GM18498 (cell line): ENCODE measurements around the gene PKP1.

Experiments used
- ATAC-seq: cut with Tn5 transposase; IDR thresholded peaks from one replicate; pipeline ENCODE4 v1.9.1; 2021; ENCODE audit warnings: mild to moderate bottlenecking, moderate library complexity; ENCODE audit not compliant: unreplicated experiment

Gene PKP1

DNA sequence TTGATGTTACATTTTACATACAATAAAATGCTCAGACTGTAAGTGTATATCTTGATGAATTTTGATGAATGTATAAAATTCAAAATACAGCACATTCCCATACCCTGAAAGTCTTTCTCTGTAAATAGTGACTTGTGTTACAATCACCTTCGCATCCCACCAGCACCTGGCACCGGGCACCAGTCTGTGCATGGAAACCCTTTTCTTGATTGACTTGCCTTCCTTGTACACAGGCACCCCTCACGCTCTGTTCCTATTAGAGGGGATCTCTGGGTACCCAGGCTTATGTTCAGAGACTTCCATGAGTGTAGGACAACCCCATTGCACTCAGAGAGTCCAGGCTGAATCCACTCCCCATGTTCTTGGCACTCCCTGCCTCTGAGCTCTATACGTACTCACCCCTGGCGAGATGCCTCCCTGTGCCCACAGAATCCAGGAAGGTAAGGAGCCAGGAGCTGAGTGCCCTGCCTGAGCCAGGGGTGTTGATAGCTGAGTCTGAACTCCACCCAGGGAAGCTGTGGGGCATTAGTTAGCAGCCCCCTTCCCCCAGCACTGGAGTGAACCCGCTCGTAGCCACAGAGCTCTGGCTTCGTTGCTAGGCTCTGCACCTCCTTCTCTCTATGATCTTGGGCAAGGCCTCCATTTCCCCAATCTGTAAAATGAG is 22.5 kb upstream of the PKP1 start:
- no peak for ATAC-seq

DNA sequence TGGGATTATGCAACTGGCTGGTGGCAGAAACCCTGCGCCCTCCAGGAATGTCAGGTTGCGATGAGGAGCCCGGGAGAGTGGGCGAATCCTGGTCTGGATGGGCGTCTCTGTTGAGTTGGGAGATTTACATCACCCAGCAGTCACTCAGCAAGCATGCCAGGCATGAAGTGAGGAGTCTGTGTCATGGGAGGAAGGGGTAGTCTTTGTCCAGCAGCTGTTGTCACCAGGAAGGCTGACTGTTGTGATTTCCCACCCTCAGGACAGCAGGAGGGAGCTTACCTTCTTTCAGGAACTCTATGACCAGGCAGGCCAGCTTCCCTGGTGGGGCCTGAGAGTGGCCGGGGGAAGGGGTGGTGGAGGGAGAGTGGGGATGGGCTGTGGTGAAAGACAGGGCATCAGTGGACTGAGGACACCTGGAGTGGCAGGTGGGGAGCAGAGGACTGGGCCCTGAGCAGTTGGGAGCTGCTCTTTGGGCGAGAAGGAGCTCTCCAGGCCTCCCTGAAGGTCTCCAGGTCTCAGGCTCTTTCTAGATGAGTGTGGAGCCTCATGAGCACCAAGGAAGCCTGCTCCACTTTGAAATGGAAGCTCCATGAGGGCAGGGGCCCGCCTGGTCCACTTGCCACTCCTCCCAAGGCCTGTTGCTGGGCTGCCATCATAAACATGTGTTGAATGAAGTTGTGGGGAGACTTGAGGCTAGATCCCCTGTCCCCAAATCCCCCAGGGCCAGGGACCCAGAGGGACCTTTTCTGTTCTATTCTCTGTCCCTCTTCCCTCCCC is 21.3 kb upstream of the PKP1 start:
- ATAC-seq, result no peak

DNA sequence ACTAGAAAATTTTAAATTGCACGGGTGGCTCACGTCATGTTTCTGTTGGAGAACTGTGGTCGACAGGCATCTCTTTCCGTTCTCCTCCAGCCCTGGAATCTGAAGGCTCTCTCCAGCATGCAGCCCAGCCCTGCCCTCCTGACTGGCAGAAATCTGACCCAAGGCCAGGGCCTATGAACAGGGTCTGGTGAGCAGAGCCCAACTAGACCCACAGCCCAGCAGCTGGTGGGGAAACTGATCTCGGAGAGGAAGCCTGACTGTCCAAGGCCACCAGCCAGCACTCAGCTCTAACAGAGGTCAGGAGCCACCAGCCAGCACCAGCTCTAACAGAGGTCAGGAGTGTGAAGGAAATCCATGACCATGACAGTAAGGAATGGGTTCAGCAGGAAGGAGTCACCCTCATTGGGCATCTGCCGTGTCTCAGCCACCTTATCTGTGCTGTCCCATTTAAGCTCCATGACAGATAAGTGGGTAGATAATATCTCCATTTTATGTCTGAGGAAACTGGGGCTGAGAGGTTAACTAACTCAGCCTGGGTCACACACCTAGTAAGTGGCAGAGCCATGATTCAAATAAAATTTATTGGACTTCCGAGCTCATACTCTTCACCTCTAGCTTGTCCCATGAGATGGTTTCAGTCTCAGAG is 20.2 kb upstream of the PKP1 start:
- no peak for ATAC-seq

DNA sequence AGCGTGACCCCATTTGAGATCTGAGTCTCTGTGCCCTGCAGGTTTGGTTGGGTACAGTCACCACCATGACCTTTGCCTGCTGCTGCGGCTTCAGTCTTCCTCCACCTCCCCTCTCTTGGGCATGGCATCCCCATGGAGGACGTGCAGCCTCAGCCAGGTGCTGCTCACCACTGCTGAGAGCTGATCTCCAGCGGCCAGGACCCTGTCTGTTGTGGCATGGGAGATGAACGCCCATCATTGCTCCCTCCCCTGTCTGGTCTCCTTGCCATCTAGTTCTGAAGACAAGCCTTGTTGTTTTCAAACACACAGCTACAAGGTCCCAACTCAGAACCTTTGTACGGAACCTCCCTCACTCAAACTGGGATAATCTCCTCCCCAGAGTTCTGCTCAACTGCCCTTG is 19.2 kb upstream of the PKP1 start:
- ATAC-seq, result no peak

DNA sequence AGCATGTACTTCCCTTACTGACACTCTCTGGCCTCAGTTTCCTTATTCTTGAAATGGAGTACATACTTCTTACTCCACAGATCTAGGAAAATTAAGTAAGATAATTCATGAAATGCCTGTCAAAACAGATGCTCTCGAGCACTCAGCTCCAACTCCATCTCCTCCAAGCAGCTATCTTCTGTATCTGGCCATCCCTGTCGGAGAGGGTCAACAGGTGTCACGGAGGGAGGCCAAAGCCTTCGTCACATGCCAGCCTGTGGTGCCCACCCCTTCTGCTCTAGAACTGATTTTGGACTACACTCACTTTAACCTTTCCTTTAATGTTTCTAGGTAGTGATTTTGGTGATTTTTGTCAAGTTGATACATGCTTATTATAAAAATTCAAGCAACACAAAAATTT is 18.8 kb upstream of the PKP1 start:
- ATAC-seq, result no peak

DNA sequence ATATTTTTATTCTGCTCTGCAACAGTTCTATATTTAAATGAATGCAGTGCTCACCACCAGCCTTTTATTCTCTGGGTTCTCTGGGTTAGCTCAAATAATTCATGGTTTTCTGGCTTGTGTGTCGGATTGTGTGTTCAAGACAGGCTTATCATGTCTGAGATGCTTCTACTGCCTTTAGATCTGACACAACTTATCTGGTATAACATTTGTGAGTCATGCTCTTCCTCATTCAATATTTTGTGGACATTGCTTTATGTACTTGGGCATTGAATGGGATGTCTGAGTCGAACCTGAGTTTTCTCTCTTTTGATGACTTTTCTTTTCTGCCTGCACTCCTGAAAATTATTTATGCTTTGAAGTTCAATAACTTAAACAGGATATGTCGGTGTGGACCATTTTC is 17.6 kb upstream of the PKP1 start:
- ATAC-seq, result no peak

DNA sequence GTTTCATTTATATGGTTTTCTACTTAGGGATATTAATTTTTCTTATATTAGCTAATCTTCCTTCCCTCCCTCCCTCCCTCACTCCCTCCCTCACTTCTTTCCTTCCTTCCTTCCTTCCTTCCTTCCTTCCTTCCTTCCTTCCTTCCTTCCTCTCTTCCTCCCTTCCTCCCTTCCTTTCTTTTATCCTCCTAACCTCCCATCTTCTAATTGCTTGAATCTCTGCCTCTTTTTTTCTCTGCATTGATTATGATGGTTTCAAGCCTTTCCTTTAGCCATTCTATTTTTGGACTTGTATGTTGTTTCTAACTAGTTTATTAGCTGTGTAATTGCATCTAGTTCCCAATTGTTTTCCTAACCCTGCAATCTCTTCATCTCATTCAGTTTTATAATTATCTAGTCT is 17.0 kb upstream of the PKP1 start:
- no peak for ATAC-seq

DNA sequence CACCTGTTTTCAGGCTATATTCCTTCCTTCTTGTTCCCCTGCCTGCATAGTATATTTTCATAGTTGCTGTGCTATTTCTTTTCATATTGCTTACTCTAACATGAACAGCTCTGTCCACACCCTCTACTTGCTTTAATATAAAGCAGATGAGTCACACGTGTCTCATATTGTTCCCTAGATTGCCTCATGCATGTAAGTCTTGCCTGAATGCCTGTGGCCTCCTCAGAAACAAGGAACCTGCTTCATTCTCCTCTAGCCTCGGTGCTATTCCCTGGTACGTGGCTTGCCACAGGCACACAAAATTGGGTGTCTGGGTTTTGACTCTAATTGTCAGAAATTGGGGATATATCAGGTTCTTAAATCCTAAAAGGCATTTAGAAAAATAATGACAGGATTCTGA is 16.5 kb upstream of the PKP1 start:
- no peak for ATAC-seq

DNA sequence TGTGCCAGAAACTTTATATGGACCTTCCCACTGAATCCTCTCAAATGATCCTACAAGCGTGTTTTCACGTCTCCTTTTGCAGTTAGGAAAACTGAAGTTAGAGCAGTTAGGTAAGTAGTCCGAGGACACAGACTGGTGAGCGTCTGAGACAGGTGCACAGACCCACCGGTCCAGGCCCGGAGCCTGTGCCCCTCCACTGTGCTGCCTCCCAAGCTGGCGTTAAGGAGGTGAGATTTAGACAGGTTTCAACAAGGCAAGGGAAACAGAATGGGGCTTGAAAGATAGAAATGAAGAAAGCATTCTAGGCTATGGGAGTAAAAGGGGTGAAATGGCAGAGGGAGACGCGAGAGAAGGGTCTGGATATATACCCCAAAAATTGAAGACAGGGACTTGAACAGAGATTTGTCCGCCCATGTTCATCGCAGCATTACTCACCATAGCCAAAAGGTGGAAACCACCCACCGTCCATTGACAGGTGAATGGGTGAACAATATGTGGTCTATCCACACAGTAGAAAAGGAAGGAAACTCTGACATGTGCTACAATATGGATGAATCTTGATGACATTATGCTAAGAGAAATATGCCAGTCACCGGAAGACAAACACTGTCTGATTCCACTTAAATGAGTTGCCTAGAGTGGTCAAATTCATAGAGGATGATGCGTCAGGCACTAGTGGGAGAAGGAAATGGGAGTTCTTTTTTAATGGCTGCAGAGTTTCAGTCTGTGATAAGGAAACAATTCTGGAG is 15.7 kb upstream of the PKP1 start:
- ATAC-seq, result no peak

DNA sequence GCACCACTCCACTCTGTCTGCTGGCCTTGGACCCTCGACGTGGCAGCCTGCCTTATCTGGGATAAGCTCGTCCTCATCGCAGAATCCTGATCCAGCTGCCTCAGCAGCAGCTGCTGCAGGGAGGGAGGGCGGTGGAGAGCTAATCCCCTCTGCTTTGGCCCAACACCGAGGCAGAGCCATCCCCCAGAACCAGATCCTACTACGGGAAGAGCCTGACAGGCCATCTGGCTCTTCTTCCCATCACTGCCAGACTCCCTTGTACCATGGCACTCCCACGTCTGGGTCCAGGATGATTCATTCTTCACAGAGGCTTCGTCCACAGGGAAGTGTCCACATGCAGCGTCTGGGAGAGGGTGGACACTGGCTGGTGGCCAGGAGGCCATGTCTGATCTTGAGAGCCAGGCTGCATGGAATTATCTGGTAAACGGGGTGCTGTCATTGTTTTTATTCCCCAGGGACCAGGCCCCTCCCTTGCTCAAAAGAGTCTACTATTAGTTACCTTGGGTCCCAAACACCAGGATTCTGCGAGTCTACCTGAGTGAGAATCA is 14.6 kb upstream of the PKP1 start:
- no peak for ATAC-seq

DNA sequence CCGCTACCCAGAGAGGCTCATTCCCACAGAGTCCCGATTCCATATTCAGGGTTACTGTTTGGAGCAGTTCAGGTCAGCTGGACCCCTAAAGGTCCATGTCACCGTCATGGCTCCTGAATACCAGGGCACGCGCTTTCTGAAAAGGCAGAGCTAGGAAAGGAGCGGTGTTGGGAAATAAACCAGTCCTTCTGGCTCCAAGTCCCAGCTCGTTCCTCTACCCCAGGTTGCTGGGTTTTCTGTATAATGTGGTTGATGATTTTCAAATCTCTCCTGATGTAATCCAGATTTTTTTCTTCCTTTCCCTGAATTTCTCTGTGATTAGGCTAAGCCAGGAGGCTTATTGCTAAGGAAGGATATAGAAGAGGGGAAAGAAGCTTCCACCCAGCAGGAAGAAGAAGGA is 14.0 kb upstream of the PKP1 start:
- ATAC-seq, result no peak

DNA sequence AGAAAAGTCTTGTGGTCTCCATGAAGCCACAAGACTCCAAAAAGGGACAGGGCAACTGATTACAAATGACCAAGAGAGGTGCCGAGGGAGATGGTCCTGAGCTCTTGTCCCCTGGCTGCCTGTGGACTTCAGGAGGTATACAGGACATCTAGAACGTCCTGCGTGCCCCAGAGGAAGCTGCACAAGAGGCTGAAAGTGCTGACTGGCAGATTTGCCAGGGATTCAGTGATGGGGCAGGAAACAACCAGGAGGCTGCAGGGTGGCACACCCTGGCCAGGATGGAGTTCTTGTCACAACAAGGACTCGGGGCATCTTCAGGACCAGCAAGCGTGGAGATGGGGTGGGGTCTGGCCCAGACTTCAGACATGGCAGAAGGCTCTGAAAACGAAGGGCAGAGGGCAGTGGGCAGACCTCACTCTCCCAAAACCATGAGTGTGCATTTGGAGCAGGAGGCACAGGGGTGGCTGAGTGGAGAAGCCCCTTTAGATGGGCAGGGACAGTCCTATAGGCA is 13.4 kb upstream of the PKP1 start:
- ATAC-seq, result no peak

DNA sequence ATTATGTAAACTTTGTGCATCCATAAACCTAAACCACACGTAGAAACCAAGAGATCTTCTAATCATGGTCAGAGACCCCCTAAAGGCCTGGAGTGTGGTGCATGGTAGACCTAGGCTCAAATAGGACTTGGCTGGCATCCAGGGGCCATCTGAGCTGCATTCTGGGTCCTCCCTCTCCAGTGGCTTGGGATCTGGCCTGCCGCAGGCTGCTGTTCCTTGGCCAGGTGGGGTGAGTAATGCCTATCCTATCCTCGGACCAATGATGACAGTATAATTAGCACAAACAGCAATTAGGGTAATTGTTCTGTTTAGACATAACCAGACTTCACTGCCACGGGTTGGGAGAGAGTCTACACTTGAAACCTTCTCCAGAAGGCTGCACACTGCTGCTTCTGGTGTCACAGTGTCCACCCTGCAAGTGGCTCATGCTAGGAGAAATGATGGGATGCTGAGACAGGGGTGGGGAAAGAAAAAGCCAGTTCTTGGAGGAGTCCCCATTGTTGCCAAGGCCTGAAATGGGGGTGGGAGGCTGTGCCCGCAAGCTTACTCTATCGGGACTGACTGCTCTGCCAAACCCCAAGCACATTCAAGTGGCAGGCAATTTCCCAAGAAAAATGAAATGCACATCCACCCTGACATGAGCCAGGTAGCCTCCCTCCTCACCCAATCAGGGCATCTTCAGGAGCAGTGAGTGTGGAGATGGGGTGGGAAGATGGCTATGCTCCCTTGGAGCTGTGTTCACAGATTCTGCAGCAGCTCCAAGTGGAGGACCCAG is 12.5 kb upstream of the PKP1 start:
- no peak for ATAC-seq

DNA sequence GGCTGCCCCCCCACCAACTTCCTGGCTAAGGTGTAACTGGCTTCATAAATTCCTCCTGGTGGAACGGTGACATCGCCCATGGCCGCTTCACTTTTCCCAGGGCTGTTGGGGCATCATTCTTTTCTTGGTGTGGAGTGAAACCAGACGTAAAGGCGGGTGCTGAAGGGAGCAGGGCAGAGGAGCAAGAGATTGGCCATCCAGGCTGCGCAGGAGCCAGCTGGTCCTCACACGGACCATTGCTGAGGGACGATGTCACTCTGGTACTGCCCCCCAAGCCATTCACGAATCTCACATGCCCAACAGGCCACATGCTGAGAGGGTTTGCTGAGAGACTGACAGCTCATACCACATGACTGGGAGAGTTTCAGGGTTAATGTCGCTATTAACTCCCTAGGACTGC is 10.5 kb upstream of the PKP1 start:
- ATAC-seq, result no peak

DNA sequence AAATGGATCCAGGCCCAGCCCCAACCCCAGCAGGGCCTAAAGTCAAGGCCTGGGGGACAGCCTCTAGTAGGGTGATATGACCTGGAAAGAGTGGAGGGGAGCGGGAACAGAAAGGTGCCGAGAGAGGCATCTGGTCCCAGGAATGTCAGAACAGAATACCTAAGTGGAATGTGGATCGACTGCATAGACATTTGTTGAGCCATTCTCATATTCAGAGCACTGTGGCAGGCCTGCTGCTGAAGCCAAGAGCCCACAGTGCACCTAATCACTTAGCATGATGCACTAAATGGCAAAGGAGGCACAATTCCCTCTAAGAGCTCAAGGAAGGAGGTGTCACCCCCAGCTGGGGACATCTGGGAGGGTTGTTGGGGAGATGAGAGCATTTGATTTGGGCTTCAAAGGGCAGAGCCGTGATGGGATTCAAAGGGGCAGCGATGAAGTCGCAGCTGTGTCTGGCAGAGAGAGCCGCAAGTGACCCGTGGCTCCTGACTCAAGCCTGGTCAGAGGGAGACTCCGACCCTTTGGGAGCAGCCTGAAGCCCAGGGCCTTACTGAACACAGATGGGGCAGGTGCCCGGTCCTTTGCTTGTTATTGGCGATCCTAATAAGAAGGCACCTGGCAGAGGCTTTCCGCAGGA is 8.6 kb upstream of the PKP1 start:
- ATAC-seq, result no peak

DNA sequence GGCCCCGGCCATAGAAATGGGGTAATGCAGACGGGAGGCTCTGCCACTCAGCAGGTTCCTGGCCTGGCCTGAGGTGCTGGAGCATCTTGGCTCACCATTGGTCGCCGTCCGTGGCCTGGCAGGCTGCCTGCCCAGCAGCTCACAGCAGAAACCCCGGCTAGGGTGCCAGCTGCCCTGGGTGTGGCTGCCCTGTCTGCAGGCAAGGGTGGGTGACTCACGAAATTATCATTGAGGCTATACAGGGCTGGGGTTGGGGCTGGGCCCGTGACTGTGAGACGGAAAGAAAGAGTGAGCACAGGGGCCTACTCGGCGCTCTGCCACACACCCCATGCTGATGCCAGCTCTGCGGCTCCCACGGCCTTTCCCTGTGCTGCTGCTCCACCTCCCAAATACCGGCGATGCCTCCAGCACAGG is 8.0 kb upstream of the PKP1 start:
- ATAC-seq, result no peak

DNA sequence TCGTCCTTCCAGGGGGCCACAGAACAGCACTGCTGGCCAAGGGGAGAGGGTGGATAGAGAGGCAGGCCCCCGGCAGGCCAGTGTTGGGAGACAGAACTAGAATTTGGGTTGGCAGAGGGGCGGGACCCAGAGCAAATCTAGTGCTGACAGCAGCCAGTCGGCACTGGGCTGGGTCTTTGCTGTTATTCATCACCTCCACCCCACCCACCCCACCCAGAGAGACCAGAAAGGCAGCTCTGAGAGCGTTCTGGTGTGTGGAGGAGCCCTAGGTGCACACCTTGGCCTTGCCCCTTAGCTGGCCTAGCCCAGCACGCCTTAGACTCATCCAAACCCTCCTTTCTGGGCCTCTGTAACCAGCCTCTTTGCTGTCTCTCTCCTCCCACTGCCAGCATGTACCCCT is 6.4 kb upstream of the PKP1 start:
- ATAC-seq, result no peak

DNA sequence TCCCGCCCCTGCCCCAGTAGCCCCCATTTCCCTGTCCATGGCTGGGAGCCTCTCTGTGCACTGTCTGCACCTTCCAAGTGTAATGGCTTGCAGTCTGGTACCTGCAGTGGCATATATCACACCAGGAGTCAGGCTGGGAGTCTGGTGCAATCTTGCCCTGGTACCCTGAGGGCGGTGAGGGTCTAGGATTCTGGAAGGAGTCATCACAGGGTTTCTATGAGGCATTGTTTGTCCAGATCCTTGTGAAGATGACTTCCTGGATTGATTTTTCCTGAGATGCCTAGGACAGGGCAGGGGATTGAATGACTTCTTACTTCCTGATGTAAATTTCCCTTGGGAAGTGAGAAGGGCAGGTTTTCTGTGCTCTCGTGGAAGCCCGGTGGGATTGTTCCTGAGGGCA is 5.9 kb upstream of the PKP1 start:
- no peak for ATAC-seq

DNA sequence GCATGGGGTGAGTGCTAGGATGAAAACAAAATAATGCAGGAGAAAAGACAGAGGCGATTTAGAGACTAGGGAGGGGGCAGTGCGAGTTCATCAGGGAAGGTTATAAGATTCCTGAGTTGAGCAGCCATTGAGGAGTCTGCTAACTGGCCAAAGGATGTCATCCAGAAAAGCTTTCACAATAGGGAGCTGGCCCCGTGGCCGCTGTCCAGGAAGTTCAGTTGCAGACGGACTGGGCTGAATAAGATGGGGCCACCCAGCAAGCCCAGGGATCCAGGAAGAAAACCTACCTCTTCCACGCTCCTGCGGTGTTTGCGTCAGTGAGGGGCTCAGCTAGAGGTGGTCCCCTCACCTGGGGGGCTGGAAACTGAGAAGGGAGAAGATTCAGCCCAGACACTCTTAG is 4.0 kb upstream of the PKP1 start:
- no peak for ATAC-seq

DNA sequence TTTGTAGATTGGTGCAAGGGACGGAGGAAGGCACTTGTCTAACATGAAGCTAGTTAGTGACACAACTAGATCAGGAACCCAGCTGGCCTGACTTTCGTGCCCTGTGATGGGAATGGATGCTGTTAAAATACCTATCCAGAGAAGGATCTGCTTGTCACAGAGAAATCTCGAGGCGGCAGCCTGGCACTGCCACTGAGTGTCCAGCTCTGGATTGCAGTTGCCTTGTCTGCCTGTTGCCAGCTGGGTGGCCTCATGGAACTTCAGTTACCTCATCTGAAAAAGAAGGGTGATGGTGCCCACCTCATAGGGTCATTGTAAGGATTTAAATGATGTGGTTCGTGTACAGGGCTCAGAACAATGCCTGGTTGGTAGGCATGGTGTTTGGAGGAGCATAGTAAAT is 2.4 kb upstream of the PKP1 start:
- no peak for ATAC-seq
